IMR-90 (cell line): ENCODE results near the gene GALNT14. TPM values are rescaled to one million over a fixed set of nuclear protein-coding genes. Genes with fewer than 3 reads are reported as not detected.

Source experiments
- ATAC-seq: fragments of 200-7000 bp; cut with Tn5 transposase; 2 replicates; pipeline ENCODE4 v1.9.1; 2020; ENCODE audit warnings: low read depth, mild to moderate bottlenecking, moderate library complexity
- BruUV-seq: library from RNA; stranded (reverse); fragments of 400-500 nt; replicated peaks from 2 replicates; lab custom pipeline; 2021; lab: Mats Ljungman, UMichigan
- CTCF ChIA-PET: fragments of 300-600 bp; formaldehyde crosslinking; extraction: SDS; loops from one replicate; lab custom pipeline; 2021; ENCODE audit warnings: antibody characterized with exemption; lab: Yijun Ruan, JAX
- POLR2A ChIA-PET: fragments of 300-600 bp; sonication (Branson Sonifier 250); formaldehyde crosslinking; loops from one replicate; lab custom pipeline; 2022; ENCODE audit warnings: antibody characterized with exemption; ENCODE audit not compliant: unreplicated experiment; lab: Charles Lee
- DNase-seq: peaks from one replicate; pipeline ENCODE4 v3.0.0; 2013
- H2AFZ ChIP-seq: replicated peaks from 2 replicates; pipeline ENCODE3; 2013; ENCODE audit warnings: low read length, mild to moderate bottlenecking; ENCODE audit not compliant: poor library complexity
- H2AK5ac ChIP-seq: 2 replicates; pipeline ENCODE4 v1.6.1; 2013; ENCODE audit warnings: low read depth, low read length, inconsistent platforms
- H2AK9ac ChIP-seq: replicated peaks from 2 replicates; pipeline ENCODE3; 2013; ENCODE audit warnings: mild to moderate bottlenecking, low read depth, low read length, moderate library complexity; ENCODE audit not compliant: poor library complexity
- H2BK120ac ChIP-seq: 2 replicates; pipeline ENCODE4 v1.6.1; 2013; ENCODE audit warnings: low read depth, low read length, inconsistent platforms
- H2BK15ac ChIP-seq: 3 replicates; pipeline ENCODE4 v1.6.1; 2013; ENCODE audit warnings: low read depth, low read length, inconsistent platforms
- H2BK20ac ChIP-seq: 2 replicates; pipeline ENCODE4 v1.6.1; 2013; ENCODE audit warnings: low read depth, mild to moderate bottlenecking, inconsistent platforms, low read length, moderate library complexity
- H2BK5ac ChIP-seq: 2 replicates; pipeline ENCODE4 v1.6.1; 2013; ENCODE audit warnings: mild to moderate bottlenecking, low read depth, low read length, inconsistent platforms; ENCODE audit not compliant: poor library complexity, severe bottlenecking
- H3K14ac ChIP-seq: replicated peaks from 2 replicates; pipeline ENCODE4 v1.6.1; 2013; ENCODE audit warnings: low read depth, low read length, inconsistent platforms
- H3K18ac ChIP-seq: 2 replicates; pipeline ENCODE4 v1.6.1; 2013; ENCODE audit warnings: low read depth, low read length, control low read depth
- H3K23ac ChIP-seq: 2 replicates; pipeline ENCODE4 v1.6.1; 2013; ENCODE audit warnings: low read depth, low read length, inconsistent platforms
- H3K27ac ChIP-seq: 2 replicates; pipeline ENCODE4 v1.5.1; 2013; ENCODE audit warnings: mild to moderate bottlenecking, control low read depth, low read length; ENCODE audit not compliant: insufficient read depth
- H3K27me3 ChIP-seq: 2 replicates; pipeline ENCODE4 v1.6.1; 2013; ENCODE audit warnings: low read length; ENCODE audit not compliant: control insufficient read depth, insufficient read depth
- H3K36me3 ChIP-seq: 2 replicates; pipeline ENCODE4 v1.6.1; 2013; ENCODE audit warnings: low read length, mixed read lengths; ENCODE audit not compliant: control insufficient read depth, insufficient read depth
- H3K4ac ChIP-seq: 2 replicates; pipeline ENCODE4 v1.6.1; 2013; ENCODE audit warnings: low read depth, low read length, inconsistent platforms
- H3K4me1 ChIP-seq: 2 replicates; pipeline ENCODE4 v1.6.1; 2013; ENCODE audit warnings: low read length, mixed read lengths; ENCODE audit not compliant: control insufficient read depth, insufficient read depth
- H3K4me2 ChIP-seq: 2 replicates; pipeline ENCODE4 v1.6.1; 2013; ENCODE audit warnings: low read depth, mild to moderate bottlenecking, control low read depth, low read length, moderate library complexity
- H3K4me3 ChIP-seq: 2 replicates; pipeline ENCODE4 v1.5.1; 2013; ENCODE audit warnings: low read depth, mild to moderate bottlenecking, control low read depth, low read length, moderate library complexity; ENCODE audit not compliant: insufficient read depth
- H3K56ac ChIP-seq: 2 replicates; pipeline ENCODE4 v1.6.1; 2013; ENCODE audit warnings: low read length, inconsistent platforms; ENCODE audit not compliant: insufficient read depth; ENCODE audit errors: extremely low read depth
- H3K79me1 ChIP-seq, 2 experiments: 2 replicates each; pipeline ENCODE4 v1.6.1; 2013; ENCODE audit warnings: low read length in 2 of 2, inconsistent platforms in 1 of 2, low read depth in 1 of 2
- H3K9ac ChIP-seq: 2 replicates; pipeline ENCODE4 v1.6.1; 2013; ENCODE audit warnings: low read depth, low read length, control low read depth
- H3K9me1 ChIP-seq: 2 replicates; pipeline ENCODE4 v1.6.1; 2013; ENCODE audit warnings: low read length, inconsistent platforms; ENCODE audit not compliant: insufficient read depth
- H3K9me3 ChIP-seq: 2 replicates; pipeline ENCODE4 v1.6.1; 2013; ENCODE audit warnings: low read length; ENCODE audit not compliant: control insufficient read depth, insufficient read depth
- H4K20me1 ChIP-seq: 2 replicates; pipeline ENCODE4 v1.6.1; 2013; ENCODE audit warnings: low read length, inconsistent platforms; ENCODE audit not compliant: insufficient read depth
- H4K5ac ChIP-seq: 2 replicates; pipeline ENCODE4 v1.6.1; 2013; ENCODE audit warnings: mild to moderate bottlenecking, low read depth, low read length, control low read depth
- H4K8ac ChIP-seq, 2 experiments: 2 replicates each; pipeline ENCODE4 v1.6.1; 2013; ENCODE audit warnings: low read depth in 2 of 2, low read length in 2 of 2, control low read depth in 1 of 2, inconsistent platforms in 1 of 2
- H4K91ac ChIP-seq: 2 replicates; pipeline ENCODE4 v1.6.1; 2013; ENCODE audit warnings: low read depth, low read length, inconsistent platforms; ENCODE audit not compliant: insufficient read depth
- BHLHE40 ChIP-seq: fragments of 150-350 bp; IDR thresholded peaks from 2 replicates; pipeline ENCODE4 v1.6.1; 2016; ENCODE audit warnings: mild to moderate bottlenecking, low read depth, low read length
- NFE2L2 ChIP-seq: fragments of 150-350 bp; IDR thresholded peaks from 2 replicates; pipeline ENCODE4 v1.6.1; 2016; ENCODE audit warnings: low read depth, mild to moderate bottlenecking, low read length
- SMC3 ChIP-seq: fragments of 150-350 bp; IDR thresholded peaks from 2 replicates; pipeline ENCODE4 v1.6.1; 2016; ENCODE audit warnings: low read depth, mild to moderate bottlenecking, antibody characterized with exemption, low read length, moderate library complexity
- USF2 ChIP-seq: fragments of 150-350 bp; IDR thresholded peaks from 2 replicates; pipeline ENCODE4 v1.6.1; 2017; ENCODE audit warnings: mild to moderate bottlenecking, antibody characterized with exemption, low read length, low read depth
- WGBS, 2 experiments: methylation state at CpG; one replicate each; pipeline versions ENCODE4 v1.1.5 to v1.1.7; 2013; ENCODE audit warnings: missing lambda C conversion rate in 2 of 2; ENCODE audit not compliant: insufficient read length in 1 of 2; ENCODE audit errors: extremely low coverage in 2 of 2; 5-methylcytosine and 5-hydroxymethylcytosine counted together
- dilution Hi-C: fragments of 300-500 bp; cut with HindIII; formaldehyde crosslinking; loops from one replicate; pipeline ENCODE4 v1.14.3; 2018; ENCODE audit warnings: low sequenced_read_pairs; ENCODE audit not compliant: unreplicated experiment
- in situ Hi-C: fragments of 300-500 bp; cut with MboI; formaldehyde crosslinking; loops from 3 replicates; pipeline ENCODE4 v1.14.3; 2019; ENCODE audit warnings: low sequenced_read_pairs, inconsistent platforms, mixed read lengths
- intact Hi-C: fragments of 100-400 bp; cut with micrococcal nuclease; formaldehyde crosslinking; loops from 2 replicates; pipeline ENCODE4 v1.10.0; 2022
- polyA plus RNA-seq, 3 experiments: library from polyadenylated mRNA; depleted of rRNA; stranded (reverse); fragments of >200 nt; gene quantifications; 2 replicates each; pipeline ENCODE4 v1.2.3, GENCODE V29; 2012; ENCODE audit warnings: low replicate concordance in 1 of 3
- total RNA-seq: library from RNA; depleted of rRNA; stranded (reverse); fragments of >200 nt; gene quantifications from 2 replicates; pipeline ENCODE4 v1.2.3, GENCODE V29; 2012

GALNT14 gene
- total and polyA plus RNA-seq, 2 of the 4 experiments (the other 2 are of a cell fraction): 0.15 to 0.18 TPM

- dilution Hi-C loops: no loop called here
- H2BK15ac ChIP-seq: no peak overlapping the region
- ChIA-PET POLR2A (no interaction called here), CTCF (no interaction called here)
- H3K9ac ChIP-seq: no peak overlapping the region
- H3K36me3 ChIP-seq: no peaks in the 10 kb centered on the region
- in situ Hi-C loops: no loop called here
- no peak overlapping the region for H3K4me3 ChIP-seq
- BruUV-seq: no TSS peak
- ATAC-seq: no peak
- H3K9me1 ChIP-seq: no peaks in the 10 kb centered on the region
- TF ChIP-seq USF2: no peak
- TF ChIP-seq SMC3: no peak
- TF ChIP-seq NFE2L2: no peak
- no peak for TF ChIP-seq BHLHE40
- H3K79me1 ChIP-seq: no peaks in the 10 kb centered on the region
- no peak overlapping the region for H3K14ac ChIP-seq
- H3K56ac ChIP-seq: no peak overlapping the region
- no peak overlapping the region for H3K4me2 ChIP-seq
- no peak for DNase-seq
- no peak overlapping the region for H2AFZ ChIP-seq
- no peak overlapping the region for H3K4ac ChIP-seq
- no peaks in the 10 kb centered on the region for H3K4me1 ChIP-seq
- no peak overlapping the region for H2BK120ac ChIP-seq
- H3K18ac ChIP-seq: no peak overlapping the region
- H2AK5ac ChIP-seq: no peak overlapping the region
- H2BK20ac ChIP-seq: no peak overlapping the region
- H3K27ac ChIP-seq: no peak overlapping the region
- no peak overlapping the region for H2BK5ac ChIP-seq
- H3K27me3 ChIP-seq: no peaks in the 10 kb centered on the region
- intact Hi-C loops: no loop called here
- no peaks in the 10 kb centered on the region for H4K20me1 ChIP-seq
- no peak overlapping the region for H4K5ac ChIP-seq
- no peak overlapping the region for H4K91ac ChIP-seq
- H3K23ac ChIP-seq: no peak overlapping the region
- WGBS, 2 experiments: 29% methylated on average over 1 of the region's 3 CpGs; no CpG with 5 or more reads in 1 of the 2 experiments
- no peak overlapping the region for H4K8ac ChIP-seq
- H2AK9ac ChIP-seq: no peak overlapping the region
- no peaks in the 10 kb centered on the region for H3K9me3 ChIP-seq
Observed at GRCh38 chr2:31108561-31109286, 29.5 kb downstream of the GALNT14 start.
